IMR-90 (cell line): ENCODE measurements around the gene PSMA4. TPM values are rescaled to one million over a fixed set of nuclear protein-coding genes. Genes with fewer than 3 reads are reported as not detected.

ENCODE experiments used
- ATAC-seq: fragments of 200-7000 bp; cut with Tn5 transposase; 2 replicates; pipeline ENCODE4 v1.9.1; 2020; ENCODE audit warnings: low read depth, mild to moderate bottlenecking, moderate library complexity
- BruUV-seq: library from RNA; stranded (reverse); fragments of 400-500 nt; replicated peaks from 2 replicates; lab custom pipeline; 2021; lab: Mats Ljungman, UMichigan
- CTCF ChIA-PET: fragments of 300-600 bp; formaldehyde crosslinking; extraction: SDS; loops from one replicate; lab custom pipeline; 2021; ENCODE audit warnings: antibody characterized with exemption; lab: Yijun Ruan, JAX
- POLR2A ChIA-PET: fragments of 300-600 bp; sonication (Branson Sonifier 250); formaldehyde crosslinking; loops from one replicate; lab custom pipeline; 2022; ENCODE audit warnings: antibody characterized with exemption; ENCODE audit not compliant: unreplicated experiment; lab: Charles Lee
- DNase-seq: peaks from one replicate; pipeline ENCODE4 v3.0.0; 2013
- H2AFZ ChIP-seq: replicated peaks from 2 replicates; pipeline ENCODE3; 2013; ENCODE audit warnings: low read length, mild to moderate bottlenecking; ENCODE audit not compliant: poor library complexity
- H2AK5ac ChIP-seq: 2 replicates; pipeline ENCODE4 v1.6.1; 2013; ENCODE audit warnings: low read depth, low read length, inconsistent platforms
- H2AK9ac ChIP-seq: replicated peaks from 2 replicates; pipeline ENCODE3; 2013; ENCODE audit warnings: mild to moderate bottlenecking, low read depth, low read length, moderate library complexity; ENCODE audit not compliant: poor library complexity
- H2BK120ac ChIP-seq: 2 replicates; pipeline ENCODE4 v1.6.1; 2013; ENCODE audit warnings: low read depth, low read length, inconsistent platforms
- H2BK15ac ChIP-seq: 3 replicates; pipeline ENCODE4 v1.6.1; 2013; ENCODE audit warnings: low read depth, low read length, inconsistent platforms
- H2BK20ac ChIP-seq: 2 replicates; pipeline ENCODE4 v1.6.1; 2013; ENCODE audit warnings: low read depth, mild to moderate bottlenecking, inconsistent platforms, low read length, moderate library complexity
- H2BK5ac ChIP-seq: 2 replicates; pipeline ENCODE4 v1.6.1; 2013; ENCODE audit warnings: mild to moderate bottlenecking, low read depth, low read length, inconsistent platforms; ENCODE audit not compliant: poor library complexity, severe bottlenecking
- H3K14ac ChIP-seq: replicated peaks from 2 replicates; pipeline ENCODE4 v1.6.1; 2013; ENCODE audit warnings: low read depth, low read length, inconsistent platforms
- H3K18ac ChIP-seq: 2 replicates; pipeline ENCODE4 v1.6.1; 2013; ENCODE audit warnings: low read depth, low read length, control low read depth
- H3K23ac ChIP-seq: 2 replicates; pipeline ENCODE4 v1.6.1; 2013; ENCODE audit warnings: low read depth, low read length, inconsistent platforms
- H3K27ac ChIP-seq: 2 replicates; pipeline ENCODE4 v1.5.1; 2013; ENCODE audit warnings: mild to moderate bottlenecking, control low read depth, low read length; ENCODE audit not compliant: insufficient read depth
- H3K27me3 ChIP-seq: 2 replicates; pipeline ENCODE4 v1.6.1; 2013; ENCODE audit warnings: low read length; ENCODE audit not compliant: control insufficient read depth, insufficient read depth
- H3K36me3 ChIP-seq: 2 replicates; pipeline ENCODE4 v1.6.1; 2013; ENCODE audit warnings: low read length, mixed read lengths; ENCODE audit not compliant: control insufficient read depth, insufficient read depth
- H3K4ac ChIP-seq: 2 replicates; pipeline ENCODE4 v1.6.1; 2013; ENCODE audit warnings: low read depth, low read length, inconsistent platforms
- H3K4me1 ChIP-seq: 2 replicates; pipeline ENCODE4 v1.6.1; 2013; ENCODE audit warnings: low read length, mixed read lengths; ENCODE audit not compliant: control insufficient read depth, insufficient read depth
- H3K4me2 ChIP-seq: 2 replicates; pipeline ENCODE4 v1.6.1; 2013; ENCODE audit warnings: low read depth, mild to moderate bottlenecking, control low read depth, low read length, moderate library complexity
- H3K4me3 ChIP-seq: 2 replicates; pipeline ENCODE4 v1.5.1; 2013; ENCODE audit warnings: low read depth, mild to moderate bottlenecking, control low read depth, low read length, moderate library complexity; ENCODE audit not compliant: insufficient read depth
- H3K56ac ChIP-seq: 2 replicates; pipeline ENCODE4 v1.6.1; 2013; ENCODE audit warnings: low read length, inconsistent platforms; ENCODE audit not compliant: insufficient read depth; ENCODE audit errors: extremely low read depth
- H3K79me1 ChIP-seq, 2 experiments: 2 replicates each; pipeline ENCODE4 v1.6.1; 2013; ENCODE audit warnings: low read length in 2 of 2, inconsistent platforms in 1 of 2, low read depth in 1 of 2
- H3K9ac ChIP-seq: 2 replicates; pipeline ENCODE4 v1.6.1; 2013; ENCODE audit warnings: low read depth, low read length, control low read depth
- H3K9me1 ChIP-seq: 2 replicates; pipeline ENCODE4 v1.6.1; 2013; ENCODE audit warnings: low read length, inconsistent platforms; ENCODE audit not compliant: insufficient read depth
- H3K9me3 ChIP-seq: 2 replicates; pipeline ENCODE4 v1.6.1; 2013; ENCODE audit warnings: low read length; ENCODE audit not compliant: control insufficient read depth, insufficient read depth
- H4K20me1 ChIP-seq: 2 replicates; pipeline ENCODE4 v1.6.1; 2013; ENCODE audit warnings: low read length, inconsistent platforms; ENCODE audit not compliant: insufficient read depth
- H4K5ac ChIP-seq: 2 replicates; pipeline ENCODE4 v1.6.1; 2013; ENCODE audit warnings: mild to moderate bottlenecking, low read depth, low read length, control low read depth
- H4K8ac ChIP-seq, 2 experiments: 2 replicates each; pipeline ENCODE4 v1.6.1; 2013; ENCODE audit warnings: low read depth in 2 of 2, low read length in 2 of 2, control low read depth in 1 of 2, inconsistent platforms in 1 of 2
- H4K91ac ChIP-seq: 2 replicates; pipeline ENCODE4 v1.6.1; 2013; ENCODE audit warnings: low read depth, low read length, inconsistent platforms; ENCODE audit not compliant: insufficient read depth
- BHLHE40 ChIP-seq: fragments of 150-350 bp; IDR thresholded peaks from 2 replicates; pipeline ENCODE4 v1.6.1; 2016; ENCODE audit warnings: mild to moderate bottlenecking, low read depth, low read length
- CEBPB ChIP-seq: IDR thresholded peaks from 2 replicates; pipeline ENCODE4 v1.6.1; 2012; ENCODE audit warnings: low read depth, low read length, improper control_type of control experiment
- CHD1 ChIP-seq: IDR thresholded peaks from 2 replicates; pipeline ENCODE4 v1.6.1; 2012; ENCODE audit warnings: low read depth, low read length, improper control_type of control experiment
- CTCF ChIP-seq: conservative IDR thresholded peaks from 2 replicates; pipeline ENCODE4 v1.5.1; 2012; ENCODE audit warnings: mild to moderate bottlenecking, low read depth, low read length, improper control_type of control experiment
- ELK1 ChIP-seq: fragments of 150-350 bp; IDR thresholded peaks from 2 replicates; pipeline ENCODE4 v1.6.1; 2016; ENCODE audit warnings: low read depth, mild to moderate bottlenecking, low read length, moderate library complexity, borderline replicate concordance
- FOS ChIP-seq: fragments of 150-350 bp; IDR thresholded peaks from 2 replicates; pipeline ENCODE4 v1.6.1; 2016; ENCODE audit warnings: low read depth, low read length
- MAFK ChIP-seq: IDR thresholded peaks from 2 replicates; pipeline ENCODE4 v1.6.1; 2012; ENCODE audit warnings: low read depth, low read length, improper control_type of control experiment
- MAZ ChIP-seq: IDR thresholded peaks from 2 replicates; pipeline ENCODE4 v1.6.1; 2012; ENCODE audit warnings: low read depth, mild to moderate bottlenecking, low read length, improper control_type of control experiment, moderate library complexity, borderline replicate concordance
- MXI1 ChIP-seq: IDR thresholded peaks from 2 replicates; pipeline ENCODE4 v1.6.1; 2012; ENCODE audit warnings: low read depth, mild to moderate bottlenecking, low read length, moderate library complexity, borderline replicate concordance
- NFE2L2 ChIP-seq: fragments of 150-350 bp; IDR thresholded peaks from 2 replicates; pipeline ENCODE4 v1.6.1; 2016; ENCODE audit warnings: low read depth, mild to moderate bottlenecking, low read length
- POLR2A ChIP-seq: IDR thresholded peaks from 2 replicates; pipeline ENCODE4 v1.6.1; 2012; ENCODE audit warnings: mild to moderate bottlenecking, low read depth, low read length
- RAD21 ChIP-seq: IDR thresholded peaks from 2 replicates; pipeline ENCODE4 v1.6.1; 2012; ENCODE audit warnings: low read length, improper control_type of control experiment
- RCOR1 ChIP-seq: IDR thresholded peaks from 2 replicates; pipeline ENCODE4 v1.6.1; 2012; ENCODE audit warnings: mild to moderate bottlenecking, low read length, improper control_type of control experiment; ENCODE audit not compliant: insufficient replicate concordance
- RFX5 ChIP-seq: IDR thresholded peaks from 2 replicates; pipeline ENCODE4 v1.8.0; 2012; ENCODE audit warnings: low read depth, mild to moderate bottlenecking, low read length, moderate library complexity
- SMC3 ChIP-seq: fragments of 150-350 bp; IDR thresholded peaks from 2 replicates; pipeline ENCODE4 v1.6.1; 2016; ENCODE audit warnings: low read depth, mild to moderate bottlenecking, antibody characterized with exemption, low read length, moderate library complexity
- USF2 ChIP-seq: fragments of 150-350 bp; IDR thresholded peaks from 2 replicates; pipeline ENCODE4 v1.6.1; 2017; ENCODE audit warnings: mild to moderate bottlenecking, antibody characterized with exemption, low read length, low read depth
- WGBS, 2 experiments: methylation state at CpG; one replicate each; pipeline versions ENCODE4 v1.1.5 to v1.1.7; 2013; ENCODE audit warnings: missing lambda C conversion rate in 2 of 2; ENCODE audit not compliant: insufficient read length in 1 of 2; ENCODE audit errors: extremely low coverage in 2 of 2; 5-methylcytosine and 5-hydroxymethylcytosine counted together
- dilution Hi-C: fragments of 300-500 bp; cut with HindIII; formaldehyde crosslinking; loops from one replicate; pipeline ENCODE4 v1.14.3; 2018; ENCODE audit warnings: low sequenced_read_pairs; ENCODE audit not compliant: unreplicated experiment
- in situ Hi-C: fragments of 300-500 bp; cut with MboI; formaldehyde crosslinking; loops from 3 replicates; pipeline ENCODE4 v1.14.3; 2019; ENCODE audit warnings: low sequenced_read_pairs, inconsistent platforms, mixed read lengths
- intact Hi-C: fragments of 100-400 bp; cut with micrococcal nuclease; formaldehyde crosslinking; loops from 2 replicates; pipeline ENCODE4 v1.10.0; 2022
- polyA plus RNA-seq, 3 experiments: library from polyadenylated mRNA; depleted of rRNA; stranded (reverse); fragments of >200 nt; gene quantifications; 2 replicates each; pipeline ENCODE4 v1.2.3, GENCODE V29; 2012; ENCODE audit warnings: low replicate concordance in 1 of 3
- total RNA-seq: library from RNA; depleted of rRNA; stranded (reverse); fragments of >200 nt; gene quantifications from 2 replicates; pipeline ENCODE4 v1.2.3, GENCODE V29; 2012

The PSMA4 gene
- total and polyA plus RNA-seq, 2 of the 4 experiments (the other 2 are of a cell fraction): 208 to 239 TPM

GRCh38 chr15:78570710-78571109 is 30.5 kb downstream of the PSMA4 start:
- H4K91ac ChIP-seq: no peak overlapping the region
- H3K79me1 ChIP-seq: no peaks in the 10 kb centered on the region
- no peak overlapping the region for H2BK5ac ChIP-seq
- no peak overlapping the region for H2AFZ ChIP-seq
- no peaks in the 10 kb centered on the region for H3K36me3 ChIP-seq
- no peak overlapping the region for H3K27ac ChIP-seq
- H3K9me1 ChIP-seq: no peaks in the 10 kb centered on the region
- dilution Hi-C loops (no loop called here), intact Hi-C loops (no loop called here), in situ Hi-C loops (no loop called here)
- H3K23ac ChIP-seq: no peak overlapping the region
- H3K56ac ChIP-seq: no peak overlapping the region
- TF ChIP-seq RCOR1: no peak
- TF ChIP-seq CTCF: no peak
- TF ChIP-seq RFX5: no peak
- TF ChIP-seq MAZ: no peak
- TF ChIP-seq USF2: no peak
- no peak for TF ChIP-seq MXI1
- TF ChIP-seq CEBPB: no peak
- TF ChIP-seq FOS: no peak
- no peak for TF ChIP-seq RAD21
- TF ChIP-seq BHLHE40: no peak
- no peak for TF ChIP-seq ELK1
- no peak for TF ChIP-seq MAFK
- TF ChIP-seq SMC3: no peak
- no peak for TF ChIP-seq CHD1
- no peak for TF ChIP-seq NFE2L2
- no peak for TF ChIP-seq POLR2A
- H3K4ac ChIP-seq: no peak overlapping the region
- DNase-seq (no peak), ATAC-seq (no peak)
- no TSS peak for BruUV-seq
- H3K4me2 ChIP-seq: no peak overlapping the region
- no peak overlapping the region for H2BK15ac ChIP-seq
- H3K4me3 ChIP-seq: no peak overlapping the region
- no peak overlapping the region for H3K18ac ChIP-seq
- H3K9me3 ChIP-seq: no peaks in the 10 kb centered on the region
- POLR2A ChIA-PET: no interaction called here
- H2AK5ac ChIP-seq: no peak overlapping the region
- H3K14ac ChIP-seq: no peak overlapping the region
- peaks cover 5% of the 10 kb centered on the region; the same call in 1 of the 2 replicates for H3K27me3 ChIP-seq
- no peak overlapping the region for H2AK9ac ChIP-seq
- H3K4me1 ChIP-seq: no peaks in the 10 kb centered on the region
- WGBS, 2 experiments: no CpG with 5 or more reads among the region's 2 CpGs
- H3K9ac ChIP-seq: no peak overlapping the region
- H4K20me1 ChIP-seq: no peaks in the 10 kb centered on the region
- H4K8ac ChIP-seq: no peak overlapping the region
- no peak overlapping the region for H4K5ac ChIP-seq
- CTCF ChIA-PET: no interaction called here
- H2BK20ac ChIP-seq: no peak overlapping the region
- H2BK120ac ChIP-seq: no peak overlapping the region
